Transverse colon (tissue), 4 donors: ENCODE data around the gene TOX2. TPM values are rescaled to one million over a fixed set of nuclear protein-coding genes. Genes with fewer than 3 reads are reported as not detected.

Source experiments
- DNase-seq: peaks from one replicate; pipeline ENCODE4 v3.0.0-alpha.2; 2019
- H3K27ac ChIP-seq, 4 donors: fragments of 200-600 bp; sonication (generic); 2 replicates each; pipeline ENCODE4 v1.5.1; 2016 to 2018; ENCODE audit warnings: inconsistent platforms in 4 of 4
- H3K27me3 ChIP-seq: fragments of 200-600 bp; sonication (generic); 2 replicates; pipeline ENCODE4 v1.5.1; 2017; ENCODE audit warnings: inconsistent platforms
- H3K36me3 ChIP-seq, 4 donors: fragments of 200-600 bp; sonication (generic); 2 replicates each; pipeline ENCODE4 v1.5.1; 2017 to 2019; ENCODE audit warnings: inconsistent platforms in 4 of 4
- H3K4me1 ChIP-seq, 4 donors: fragments of 200-600 bp; sonication (generic); 2 replicates each; pipeline ENCODE4 v1.5.1; 2017 to 2020; ENCODE audit warnings: inconsistent platforms in 4 of 4
- H3K4me3 ChIP-seq, 4 donors: fragments of 200-600 bp; sonication (generic); 1 replicate in 1 of 4; 2 replicates in 3 of 4; pipeline versions ENCODE4 v1.5.1 to v1.6.1; 2017 to 2019; ENCODE audit warnings: inconsistent platforms in 4 of 4
- H3K9me3 ChIP-seq, 2 donors: fragments of 200-600 bp; sonication (generic); 2 replicates each; pipeline ENCODE4 v1.5.1; 2017 to 2019; ENCODE audit warnings: inconsistent platforms in 2 of 2
- CTCF ChIP-seq, 5 experiments: fragments of 200-600 bp in 3 of 5; fragments of 450-650 bp in 2 of 5; sonication (generic) in 3 of 5; IDR thresholded peaks; 1 replicate in 2 of 5; 2 replicates in 3 of 5; pipeline ENCODE4 v1.5.1; 2016 to 2017; ENCODE audit warnings: antibody characterized with exemption in 5 of 5, inconsistent platforms in 3 of 5, mild to moderate bottlenecking in 2 of 5, moderate library complexity in 1 of 5
- EP300 ChIP-seq: sonication (generic); formaldehyde crosslinking; IDR thresholded peaks from one replicate; pipeline ENCODE4 v1.6.1; 2017; ENCODE audit warnings: antibody characterized with exemption, low read depth
- POLR2A ChIP-seq: fragments of 450-650 bp; IDR thresholded peaks from one replicate; pipeline ENCODE4 v1.6.1; 2016; ENCODE audit warnings: antibody characterized with exemption, mild to moderate bottlenecking, moderate library complexity
- POLR2AphosphoS5 ChIP-seq, 3 donors: sonication (generic); formaldehyde crosslinking; IDR thresholded peaks; one replicate each; pipeline ENCODE4 v1.6.1; 2016; ENCODE audit warnings: antibody characterized with exemption in 3 of 3
- WGBS, 2 donors: methylation state at CpG; one replicate each; pipeline ENCODE4 v1.1.5; 2018; ENCODE audit warnings: low coverage in 1 of 2; 5-methylcytosine and 5-hydroxymethylcytosine counted together
- in situ Hi-C, 4 donors: fragments of 200-750 bp; cut with MboI; loops; one replicate each; pipeline versions ENCODE4 v1.15.0 to v1.15.1; 2017; ENCODE audit warnings: low sequenced_read_pairs in 3 of 4, low pct_ligation_motif_present in 1 of 4, low pct_unique_long_range_greater_than_20kb in 1 of 4
- intact Hi-C: fragments of 100-400 bp; cut with DNase I; formaldehyde crosslinking; loops from one replicate; pipeline ENCODE4 v1.15.1; 2023; ENCODE audit warnings: low total_unique reads
- total RNA-seq, 4 donors: library from RNA; depleted of rRNA; stranded (reverse); fragments of >200 nt; gene quantifications; one replicate each; pipeline ENCODE4 v1.1.0, GENCODE V29; 2016

Gene TOX2
- total RNA-seq, 4 donors from 2014 or later, result 1.5 to 15.7 (median 6.8) TPM

- Histone ChIP-seq H3K36me3 (no peaks in the 10 kb centered on the region), H3K27me3 (no peaks in the 10 kb centered on the region), H3K4me3 (no peak overlapping the region), H3K27ac (no peak overlapping the region), H3K4me1 (peaks cover 0 to 3% (median 0%) of the 10 kb centered on the region in 4 donors), H3K9me3 (no peaks in the 10 kb centered on the region)
- WGBS, 2 donors, result 17 to 32% methylated on average over 2 of the region's 2 CpGs
- in situ Hi-C loops (no loop called here), intact Hi-C loops (no loop called here)
- no peak for DNase-seq
- no peak for TF ChIP-seq POLR2AphosphoS5 (IDR thresholded peaks at IDR 0.05)
- no peak for TF ChIP-seq EP300
- no peak for TF ChIP-seq CTCF (IDR thresholded peaks at IDR 0.05)
- no peak for TF ChIP-seq POLR2A
Measured at GRCh38 chr20:44050327-44050726, 135.7 kb downstream of the TOX2 start.

GRCh38 chr20:44050925-44051660 lies 136.4 kb downstream of the TOX2 start:
- H3K9me3 ChIP-seq, result no peaks in the 10 kb centered on the region
- H3K27me3 ChIP-seq, result no peaks in the 10 kb centered on the region
- no peak overlapping the region for H3K4me3 ChIP-seq
- 95% methylated on average over 20 of the region's 25 CpGs; no CpG with 5 or more reads in 1 of the 2 donors for WGBS, 2 donors
- intact Hi-C loops, result no loop called here
- no peak overlapping the region for H3K27ac ChIP-seq
- no peak for DNase-seq
- TF ChIP-seq CTCF (IDR thresholded peaks at IDR 0.05), result no peak
- peaks cover 0 to 3% (median 0%) of the 10 kb centered on the region in 4 donors for H3K4me1 ChIP-seq
- H3K36me3 ChIP-seq, result no peaks in the 10 kb centered on the region
- in situ Hi-C loops, result no loop called here

- TF ChIP-seq CTCF (IDR thresholded peaks at IDR 0.05) (no peak), POLR2A (no peak), EP300 (no peak), POLR2AphosphoS5 (IDR thresholded peaks at IDR 0.05) (no peak)
- Histone ChIP-seq H3K9me3 (no peaks in the 10 kb centered on the region), H3K36me3 (no peaks in the 10 kb centered on the region), H3K4me3 (no peak overlapping the region), H3K4me1 (peaks cover 0 to 3% (median 0%) of the 10 kb centered on the region in 4 donors), H3K27me3 (no peaks in the 10 kb centered on the region), H3K27ac (no peak overlapping the region)
- in situ Hi-C loops (no loop called here), intact Hi-C loops (no loop called here)
- 93 to 100% methylated on average over 1 to 6 of the region's 9 CpGs for WGBS, 2 donors
- no peak for DNase-seq
Measured at GRCh38 chr20:44051661-44052000, 137.0 kb downstream of the TOX2 start.

- in situ Hi-C loops, result no loop called here
- 82% methylated on average over 10 of the region's 10 CpGs; no CpG with 5 or more reads in 1 of the 2 donors for WGBS, 2 donors
Measured at GRCh38 chr20:44052166-44052565, 137.5 kb downstream of the TOX2 start.

More at GRCh38 chr20:44052166-44052565, 137.5 kb downstream of the TOX2 start:
- Histone ChIP-seq H3K36me3 (no peaks in the 10 kb centered on the region), H3K9me3 (no peaks in the 10 kb centered on the region), H3K4me1 (peaks cover 0 to 3% (median 0%) of the 10 kb centered on the region in 4 donors), H3K4me3 (no peak overlapping the region), H3K27ac (no peak overlapping the region), H3K27me3 (no peaks in the 10 kb centered on the region)
- intact Hi-C loops, result no loop called here
- TF ChIP-seq EP300 (no peak), POLR2AphosphoS5 (IDR thresholded peaks at IDR 0.05) (no peak), POLR2A (no peak), CTCF (IDR thresholded peaks at IDR 0.05) (no peak)
- DNase-seq, result no peak
